ENCODE results near the gene ZNF736. TPM values are rescaled to one million over a fixed set of nuclear protein-coding genes. Genes with fewer than 3 reads are reported as not detected.
"Not testable (repeated sequence)": the region's sequence is repeated elsewhere in the genome, so short reads cannot be mapped to it uniquely, and the experiment has no call there.

ZNF736 gene
- 10 to 100 TPM; 14.1 to 24.3 (median 21.9) TPM for polyA plus RNA-seq (ENCODE audit: insufficient read depth in 1 of 5, insufficient read length in 5 of 5, low replicate concordance in 1 of 5)
- long read RNA-seq, donor 1, full-length matches to known transcripts = 3 of 3 reads
- long read RNA-seq, donor 1, partial matches to known transcripts = 0 of 3 reads
- long read RNA-seq, donor 1, other reads (novel, unspliced or antisense) = 0 of 3 reads
- long read RNA-seq, donor 2, full-length matches to known transcripts = 4 of 4 reads
- long read RNA-seq, donor 2, partial matches to known transcripts = 0 of 4 reads
- long read RNA-seq, donor 2, other reads (novel, unspliced or antisense) = 0 of 4 reads
- long read RNA-seq, donor 3, full-length matches to known transcripts = 4 of 4 reads
- long read RNA-seq, donor 3, partial matches to known transcripts = 0 of 4 reads
- long read RNA-seq, donor 3, other reads (novel, unspliced or antisense) = 0 of 4 reads
- long read RNA-seq, donor 4, full-length matches to known transcripts = 5 of 5 reads
- long read RNA-seq, donor 4, partial matches to known transcripts = 0 of 5 reads
- long read RNA-seq, donor 4, other reads (novel, unspliced or antisense) = 0 of 5 reads
- long read RNA-seq, donor 5, partial matches to known transcripts = 0 of 2 reads
- long read RNA-seq, donor 5, other reads (novel, unspliced or antisense) = 0 of 2 reads
- long read RNA-seq, donor 6, full-length matches to known transcripts = 3 of 3 reads
- long read RNA-seq, donor 6, partial matches to known transcripts = 0 of 3 reads
- long read RNA-seq, donor 6, other reads (novel, unspliced or antisense) = 0 of 3 reads
- long read RNA-seq, donor 7, partial matches to known transcripts = 0 of 1 reads
- long read RNA-seq, donor 7, other reads (novel, unspliced or antisense) = 0 of 1 reads
- long read RNA-seq, donor 8, partial matches to known transcripts = 0 of 2 reads
- long read RNA-seq, donor 8, other reads (novel, unspliced or antisense) = 0 of 2 reads

- DNase-seq = peak; percentile 87 to 91
These were observed at the start of gene ZNF736 for GRCh38 chr7:64313740-64314491. Gene ZNF736 (plus strand): TSS chr7:64313961. CDS start chr7:64314151, 190 bp downstream.

GRCh38 chr7:64266341-64266919, 47.3 kb upstream of the ZNF736 start:
- DNase-seq = no peak

GRCh38 chr7:64277630-64278029, 36.1 kb upstream of the ZNF736 start:
- no peak for DNase-seq

- DNase-seq = no peak
These were observed 18.9 kb upstream of the ZNF736 start for GRCh38 chr7:64294701-64295420.

DNA sequence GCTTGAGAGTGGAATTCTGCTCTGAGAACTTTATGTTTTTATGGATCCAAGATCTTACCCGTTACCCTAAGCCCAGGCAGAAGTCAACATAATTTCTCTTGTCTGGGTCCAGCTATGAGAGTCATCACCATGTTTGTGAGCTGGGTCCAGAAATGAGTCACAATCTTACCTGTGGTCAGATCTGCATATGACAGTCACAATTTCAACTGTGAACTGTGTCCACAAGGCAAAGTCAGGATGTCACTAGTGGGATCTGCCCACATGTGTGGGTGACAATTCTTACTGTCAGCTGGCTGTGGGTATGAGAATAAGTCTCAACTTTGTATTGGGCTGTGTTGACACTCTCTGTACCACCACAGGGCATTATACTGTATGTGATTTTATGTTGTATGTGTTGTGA, 16.3 kb upstream of the ZNF736 start:
- DNase-seq = not testable (repeated sequence)

DNA sequence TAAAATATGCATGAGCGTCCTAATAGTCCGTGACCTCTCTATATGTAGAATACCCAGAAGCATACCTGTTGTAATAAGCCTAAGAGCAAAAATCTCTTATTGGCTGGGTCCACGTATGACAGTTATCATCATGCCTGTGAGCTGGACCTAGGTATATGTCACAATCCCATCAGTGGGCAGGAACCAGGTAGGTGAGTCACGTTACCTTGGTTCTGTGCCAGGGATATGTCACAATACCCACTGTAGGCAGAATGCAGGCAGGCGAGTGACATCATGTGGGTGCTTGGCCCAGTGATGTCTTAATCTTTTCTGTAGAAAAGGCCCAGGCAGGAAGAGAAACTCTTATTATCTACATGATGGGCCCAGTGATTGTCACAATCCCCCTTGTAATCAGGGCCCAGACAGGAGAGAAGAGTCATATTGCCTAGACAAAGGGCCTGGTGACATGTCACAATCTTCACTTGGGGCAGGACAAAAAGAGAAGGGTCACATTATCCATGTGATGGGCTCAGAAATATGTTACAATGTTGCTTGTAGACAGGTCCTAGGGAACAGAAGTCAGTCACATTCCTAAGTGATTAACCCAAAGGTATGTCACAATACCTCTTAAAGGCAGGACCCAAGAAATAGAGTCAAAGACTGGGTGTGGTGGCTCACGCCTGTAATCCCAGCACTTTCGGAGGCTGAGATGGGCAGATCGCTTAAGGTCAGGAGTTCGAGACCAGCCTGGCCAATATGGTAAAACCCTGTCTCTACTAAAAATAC, 12.9 kb upstream of the ZNF736 start:
- no peak for DNase-seq

- DNase-seq = peak; percentile 91 to 92
These were observed 6.3 kb upstream of the ZNF736 start for GRCh38 chr7:64307254-64308015.

DNA sequence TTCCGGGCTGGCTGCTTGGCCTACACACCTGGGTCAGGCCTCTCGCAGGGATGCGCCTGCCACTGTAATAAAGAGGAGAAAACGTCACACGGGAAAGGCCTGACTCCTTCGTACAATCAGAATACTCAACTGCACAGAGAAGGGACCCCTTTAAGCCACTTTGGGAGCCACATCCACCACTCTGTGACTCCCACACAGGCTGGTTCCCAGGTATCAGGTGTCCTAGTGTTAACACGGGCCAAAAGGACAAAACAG, 5.8 kb upstream of the ZNF736 start:
- DNase-seq = no peak

DNA sequence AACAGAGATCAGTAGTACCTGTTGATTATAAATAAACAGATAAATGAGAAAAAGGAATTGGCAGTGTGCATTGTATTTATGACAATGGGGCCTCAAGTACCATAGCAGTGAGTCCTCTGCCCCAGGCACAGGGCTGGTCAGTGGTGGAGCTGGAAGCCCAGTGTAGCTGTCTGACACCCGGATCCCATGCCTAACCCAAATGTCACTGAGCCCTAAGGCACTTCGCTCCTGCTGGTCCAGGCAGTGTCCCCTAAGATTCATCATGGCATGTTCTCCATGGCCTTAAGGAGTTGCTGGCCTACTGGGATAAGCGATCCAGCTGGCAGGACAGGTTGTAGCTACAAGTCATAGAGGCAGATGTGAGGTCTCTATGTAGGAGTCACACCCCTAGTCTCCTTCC, 3.3 kb upstream of the ZNF736 start:
- no peak for DNase-seq

DNA sequence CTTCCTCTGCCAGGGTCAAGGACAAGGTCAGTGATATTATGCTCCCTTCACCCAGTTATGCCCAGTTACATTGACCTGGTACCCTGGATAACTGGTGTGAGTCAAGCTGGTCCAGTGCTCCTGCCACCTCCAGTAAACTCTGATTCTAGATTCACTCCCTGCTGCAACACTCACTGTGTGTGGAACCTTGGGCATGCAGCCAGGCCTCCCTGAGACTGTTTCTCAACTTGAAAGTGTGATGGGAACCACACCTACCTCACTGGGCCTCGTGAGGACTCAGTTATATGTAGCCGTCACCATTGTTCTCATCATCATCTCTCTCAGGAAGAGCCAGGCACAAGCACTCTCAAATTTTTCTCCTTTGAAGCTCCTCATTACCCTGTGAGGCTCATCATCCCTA, 935 bp upstream of the ZNF736 start:
- DNase-seq = no peak

DNA sequence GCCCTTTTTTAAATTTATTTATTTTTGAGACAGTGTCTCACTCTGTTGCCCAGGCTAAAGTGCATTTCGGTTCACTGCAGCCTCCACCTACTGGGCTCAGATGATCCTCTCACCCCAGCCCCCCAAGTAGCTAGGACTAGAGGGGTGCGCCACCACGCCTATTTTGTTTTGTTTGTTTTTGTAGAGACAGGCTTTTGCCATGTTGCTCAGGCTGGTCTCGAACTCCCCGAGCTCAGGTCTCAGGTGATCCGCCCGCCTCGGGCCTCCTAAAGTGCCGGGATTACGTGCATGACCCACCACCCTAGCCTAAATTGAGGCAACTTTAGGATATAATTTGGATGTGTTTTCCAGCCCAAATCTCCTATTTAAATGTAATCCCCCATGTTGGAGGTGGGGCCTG, 805 bp downstream of the ZNF736 start:
- DNase-seq = no peak

- DNase-seq = not testable (repeated sequence)
These were observed 2.4 kb downstream of the ZNF736 start for GRCh38 chr7:64316031-64316742.

DNA sequence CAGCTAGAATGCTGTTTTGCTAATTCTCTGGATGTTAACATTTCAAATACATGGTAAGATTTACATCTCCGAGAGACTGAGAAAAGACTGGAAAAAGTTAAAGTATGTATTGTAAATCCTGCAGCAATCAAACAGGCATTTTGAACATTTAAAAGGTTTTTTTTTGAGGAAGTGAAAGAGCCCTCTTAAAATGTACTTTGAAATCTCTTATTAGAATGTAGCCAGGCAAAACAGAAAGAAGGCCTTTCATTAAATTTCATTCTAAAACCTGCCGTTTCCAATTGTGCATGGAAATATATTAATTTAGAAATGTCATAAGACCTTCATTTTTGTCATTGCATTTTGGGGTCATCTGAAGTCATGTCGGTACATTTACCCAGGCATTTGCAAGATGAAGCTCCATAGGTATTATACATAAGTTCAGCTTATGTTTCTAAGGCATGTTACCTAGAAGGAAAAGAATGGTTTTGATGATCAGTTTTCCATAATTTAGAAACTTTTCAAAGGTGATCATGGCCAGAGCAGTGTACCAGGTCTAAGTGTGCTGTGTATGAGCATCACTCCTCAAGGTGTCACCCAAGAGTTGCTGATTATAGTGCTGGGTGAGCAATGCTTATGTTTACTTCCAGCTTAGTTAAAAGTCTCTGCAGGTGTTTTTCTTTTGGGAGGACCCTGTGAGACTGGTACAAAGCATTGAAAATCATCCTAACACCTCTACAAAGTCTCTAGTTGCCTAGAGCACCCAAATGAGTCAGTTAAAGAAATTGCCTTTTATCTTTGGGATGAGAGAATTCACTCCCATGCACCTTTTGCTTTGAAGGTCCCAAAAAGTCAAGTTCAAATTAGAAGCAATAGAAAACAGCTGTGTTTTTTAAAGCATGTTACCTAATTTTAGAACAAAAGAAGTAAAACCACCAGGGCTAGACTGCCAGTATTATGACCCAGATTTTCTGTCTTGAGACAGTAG, 7.1 kb downstream of the ZNF736 start:
- DNase-seq = no peak

DNA sequence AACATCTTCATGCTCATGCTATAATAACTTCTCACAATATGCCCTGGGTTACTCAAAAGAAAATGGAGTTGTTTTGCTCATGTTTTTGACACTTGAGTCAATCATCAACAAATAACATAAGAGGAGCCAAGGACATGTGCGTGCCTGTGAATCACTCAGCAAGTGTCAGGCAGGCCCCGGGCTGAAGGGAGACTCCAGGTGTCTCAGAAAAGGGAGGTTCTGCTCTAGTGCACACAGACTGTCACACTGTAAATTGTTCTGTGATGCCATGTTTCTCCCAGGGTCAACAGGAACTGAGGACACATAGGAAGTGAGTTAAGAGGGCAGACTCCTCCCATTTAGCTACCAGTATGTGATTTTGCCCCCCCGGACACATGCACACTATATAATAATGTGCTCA, 10.4 kb downstream of the ZNF736 start:
- DNase-seq = not testable (repeated sequence)

GRCh38 chr7:64348713-64349210, 35.0 kb downstream of the ZNF736 start:
- DNase-seq = not testable (repeated sequence)

DNA sequence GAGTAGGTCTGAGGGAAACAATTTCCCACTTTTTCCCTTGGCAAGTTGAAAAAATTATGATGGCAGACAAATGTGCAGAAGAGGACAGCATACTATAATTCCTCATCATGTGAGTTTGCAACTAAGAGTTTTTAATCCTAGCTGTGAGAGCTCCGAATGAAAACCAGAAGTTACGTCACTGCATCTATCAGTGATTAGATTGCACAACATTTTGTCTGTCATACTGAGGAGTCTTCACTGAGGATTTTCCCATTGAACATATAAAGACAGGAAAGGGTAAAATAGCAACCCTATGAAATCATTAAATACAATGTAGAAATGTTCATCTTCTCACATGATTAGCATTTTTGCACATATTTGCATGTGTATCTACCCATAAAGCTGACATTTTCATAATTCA, 45.8 kb downstream of the ZNF736 start:
- DNase-seq = no peak

DNA sequence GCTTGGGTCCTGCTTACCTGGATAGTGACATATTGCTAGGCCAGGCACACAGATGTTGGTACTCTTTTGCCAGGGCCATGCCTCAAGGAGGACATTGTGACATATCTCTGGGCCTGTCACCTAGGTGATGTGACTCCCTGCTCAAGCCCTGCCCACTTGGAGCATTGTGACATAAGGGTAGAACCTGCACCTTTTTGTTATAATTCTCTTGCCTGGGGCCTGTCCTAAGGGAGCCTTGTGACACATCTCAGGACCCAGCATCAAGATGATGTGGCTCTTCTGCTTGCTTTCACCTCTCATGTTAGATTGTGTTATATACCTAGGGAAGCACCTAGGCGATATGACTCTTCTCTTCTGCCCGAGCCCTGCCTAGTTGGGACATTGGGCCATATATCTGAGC, 57.4 kb downstream of the ZNF736 start:
- DNase-seq = no peak

Data from right lung (tissue), 10 donors.